Stomach (tissue), 9 donors: ENCODE data around the gene PPP1R3G. TPM values are rescaled to one million over a fixed set of nuclear protein-coding genes. Genes with fewer than 3 reads are reported as not detected.

Experiments used
- DNase-seq, 2 donors: peaks; one replicate each; pipeline versions ENCODE4 v3.0.0 to v3.0.0-alpha.2; 2013 to 2019
- H3K27ac ChIP-seq, 5 donors: fragments of 200-600 bp in 4 of 5; sonication (generic) in 4 of 5; one replicate each; pipeline ENCODE4 v1.5.1; 2013 to 2019; ENCODE audit warnings: mild to moderate bottlenecking in 1 of 5, moderate library complexity in 1 of 5
- H3K27me3 ChIP-seq, 3 donors: fragments of 200-600 bp; sonication (generic); one replicate each; pipeline ENCODE4 v1.5.1; 2017 to 2019; ENCODE audit warnings: mixed run types in 1 of 3
- H3K36me3 ChIP-seq, 4 donors: fragments of 200-600 bp; sonication (generic); 1 replicate in 3 of 4; 2 replicates in 1 of 4; pipeline ENCODE4 v1.5.1; 2016 to 2019
- H3K4me1 ChIP-seq, 4 donors: fragments of 200-600 bp; sonication (generic); one replicate each; pipeline ENCODE4 v1.5.1; 2016 to 2019
- H3K4me3 ChIP-seq, 4 donors: fragments of 200-600 bp; sonication (generic) in 3 of 4; one replicate each; pipeline ENCODE4 v1.5.1; 2016 to 2019; ENCODE audit warnings: mild to moderate bottlenecking in 1 of 4
- H3K9me3 ChIP-seq, 4 donors: fragments of 200-600 bp; sonication (generic); one replicate each; pipeline ENCODE4 v1.5.1; 2016 to 2019
- EP300 ChIP-seq: sonication (generic); formaldehyde crosslinking; IDR thresholded peaks from one replicate; pipeline ENCODE4 v1.6.1; 2017; ENCODE audit warnings: antibody characterized with exemption
- POLR2A ChIP-seq, 4 donors: fragments of 450-650 bp; IDR thresholded peaks; one replicate each; pipeline ENCODE4 v1.6.1; 2016; ENCODE audit warnings: antibody characterized with exemption in 4 of 4, control low read depth in 2 of 4, mild to moderate bottlenecking in 1 of 4, moderate library complexity in 1 of 4
- POLR2AphosphoS5 ChIP-seq, 3 donors: sonication (generic); formaldehyde crosslinking; IDR thresholded peaks; one replicate each; pipeline ENCODE4 v1.6.1; 2016; ENCODE audit warnings: antibody characterized with exemption in 3 of 3
- WGBS, 5 donors: extraction: QIAGEN DNeasy Blood & Tissue Kit in 3 of 5; methylation state at CpG; one replicate each; pipeline versions ENCODE4 v1.1.5 to v1.1.7; 2013 to 2018; 5-methylcytosine and 5-hydroxymethylcytosine counted together
- intact Hi-C: fragments of 100-400 bp; cut with DNase I; formaldehyde crosslinking; loops from one replicate; pipeline ENCODE4 v1.15.1; 2023; ENCODE audit warnings: low total_unique reads
- polyA plus RNA-seq, 3 donors: library from polyadenylated mRNA; stranded (reverse); fragments of 200-250 nt; gene quantifications; one replicate each; pipeline ENCODE4 v1.2.3, GENCODE V29; 2013
- total RNA-seq, 5 donors: library from RNA; depleted of rRNA; stranded (reverse); fragments of >200 nt; gene quantifications; one replicate each; pipeline versions ENCODE4 v1.1.0 to v1.2.3, GENCODE V29; 2014 to 2016
- TF ChIP-seq, protein P1 (sequence below), 7 experiments: fragments of 450-650 bp in 4 of 7; fragments of 200-600 bp in 3 of 7; sonication (generic) in 3 of 7; IDR thresholded peaks; one replicate each; pipeline ENCODE4 v1.5.1; 2016 to 2019; ENCODE audit warnings: antibody characterized with exemption in 7 of 7, control low read depth in 2 of 7, mild to moderate bottlenecking in 1 of 7
- donor health status: healthy with polysubstance abuse.
- donor health status: Bipolar disorder and iron deficiency.
- donor health status: healthy.

The PPP1R3G gene
- total and polyA plus RNA-seq, 8 donors = 0.12 to 1.3 (median 0.61) TPM; not detected in 2

DNA sequence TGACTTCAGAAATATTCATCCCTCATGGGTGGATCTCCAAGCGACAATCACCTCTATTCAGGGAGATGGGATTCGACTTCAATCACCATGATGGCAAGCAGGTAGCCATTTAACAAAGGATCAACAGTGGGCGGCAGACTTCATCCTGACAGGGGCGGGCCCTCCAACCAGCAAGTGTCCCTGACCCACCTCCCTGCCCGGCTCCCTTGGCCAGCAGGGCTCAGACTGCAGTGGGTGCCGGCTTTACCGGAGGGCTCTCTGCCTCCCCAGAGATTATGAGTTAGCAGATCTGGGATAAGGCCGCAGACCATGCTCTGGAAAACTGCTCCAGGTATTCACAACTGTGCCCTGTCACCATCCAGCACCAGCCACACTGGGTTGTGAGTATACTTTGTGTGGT is 39.4 kb downstream of the PPP1R3G start:
- Histone ChIP-seq H3K27ac (no peak overlapping the region), H3K9me3 (no peaks in the 10 kb centered on the region), H3K4me3 (no peak overlapping the region), H3K4me1 (no peaks in the 10 kb centered on the region), H3K27me3 (no peaks in the 10 kb centered on the region), H3K36me3 (no peaks in the 10 kb centered on the region)
- TF ChIP-seq, protein P1, sequence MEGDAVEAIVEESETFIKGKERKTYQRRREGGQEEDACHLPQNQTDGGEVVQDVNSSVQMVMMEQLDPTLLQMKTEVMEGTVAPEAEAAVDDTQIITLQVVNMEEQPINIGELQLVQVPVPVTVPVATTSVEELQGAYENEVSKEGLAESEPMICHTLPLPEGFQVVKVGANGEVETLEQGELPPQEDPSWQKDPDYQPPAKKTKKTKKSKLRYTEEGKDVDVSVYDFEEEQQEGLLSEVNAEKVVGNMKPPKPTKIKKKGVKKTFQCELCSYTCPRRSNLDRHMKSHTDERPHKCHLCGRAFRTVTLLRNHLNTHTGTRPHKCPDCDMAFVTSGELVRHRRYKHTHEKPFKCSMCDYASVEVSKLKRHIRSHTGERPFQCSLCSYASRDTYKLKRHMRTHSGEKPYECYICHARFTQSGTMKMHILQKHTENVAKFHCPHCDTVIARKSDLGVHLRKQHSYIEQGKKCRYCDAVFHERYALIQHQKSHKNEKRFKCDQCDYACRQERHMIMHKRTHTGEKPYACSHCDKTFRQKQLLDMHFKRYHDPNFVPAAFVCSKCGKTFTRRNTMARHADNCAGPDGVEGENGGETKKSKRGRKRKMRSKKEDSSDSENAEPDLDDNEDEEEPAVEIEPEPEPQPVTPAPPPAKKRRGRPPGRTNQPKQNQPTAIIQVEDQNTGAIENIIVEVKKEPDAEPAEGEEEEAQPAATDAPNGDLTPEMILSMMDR (IDR thresholded peaks at IDR 0.05) = no peak
- TF ChIP-seq POLR2AphosphoS5 (IDR thresholded peaks at IDR 0.05) (no peak), POLR2A (IDR thresholded peaks at IDR 0.05) (no peak), EP300 (no peak)
- 93 to 99% (median 95%) methylated on average over 7 to 8 of the region's 8 CpGs for WGBS, 5 donors
- DNase-seq = no peak
- intact Hi-C loops = no loop called here

DNA sequence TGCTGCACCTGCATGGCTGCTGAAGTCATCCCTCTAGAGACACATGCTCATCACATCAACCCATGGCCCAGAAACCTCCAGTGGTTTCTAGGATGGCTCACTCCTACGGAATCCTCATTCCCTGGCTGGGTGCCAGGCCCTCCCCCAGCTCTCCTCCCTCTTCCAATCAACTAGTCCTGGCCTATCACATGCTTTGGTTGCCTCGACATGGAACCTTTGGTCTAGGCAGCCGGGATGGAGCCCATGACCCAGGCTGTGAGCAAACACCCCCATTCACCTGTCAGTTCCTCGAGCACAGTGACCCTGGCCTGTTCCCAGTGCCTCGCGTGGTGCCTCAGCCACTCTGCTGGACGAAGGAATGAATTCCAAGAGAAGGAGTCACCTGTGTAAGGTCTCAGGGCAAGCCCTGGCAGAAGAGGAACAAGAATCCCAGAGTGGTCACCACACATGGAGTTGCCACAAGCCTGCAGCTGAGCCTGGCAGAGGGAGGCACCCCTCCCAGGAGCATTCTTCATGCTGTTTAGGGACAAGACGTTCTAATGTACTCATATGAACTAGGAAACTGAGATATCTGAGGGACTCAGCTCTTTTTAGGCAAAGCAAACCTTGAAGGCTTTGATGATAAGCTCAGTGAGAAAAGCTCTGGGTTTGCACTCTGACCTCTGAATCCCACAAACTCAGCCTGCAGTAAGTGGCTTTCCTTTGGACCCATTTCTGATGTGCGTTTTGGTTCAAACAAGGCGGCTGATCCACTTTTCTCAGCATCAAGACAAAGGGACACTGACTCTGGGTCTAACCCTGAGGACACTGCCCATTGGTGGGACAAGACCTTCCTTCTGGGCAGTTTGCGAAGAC is 40.2 kb downstream of the PPP1R3G start:
- 81 to 87% (median 85%) methylated on average over 11 of the region's 11 CpGs for WGBS, 5 donors
- H3K4me1 ChIP-seq = no peaks in the 10 kb centered on the region
- TF ChIP-seq POLR2AphosphoS5 (IDR thresholded peaks at IDR 0.05) (no peak), POLR2A (IDR thresholded peaks at IDR 0.05) (no peak), EP300 (no peak)
- TF ChIP-seq, protein P1 (IDR thresholded peaks at IDR 0.05) = no peak
- no peak for DNase-seq
- no peak overlapping the region for H3K27ac ChIP-seq
- H3K36me3 ChIP-seq = no peaks in the 10 kb centered on the region
- H3K27me3 ChIP-seq = no peaks in the 10 kb centered on the region
- intact Hi-C loops = no loop called here
- no peak overlapping the region for H3K4me3 ChIP-seq
- H3K9me3 ChIP-seq = no peaks in the 10 kb centered on the region

DNA sequence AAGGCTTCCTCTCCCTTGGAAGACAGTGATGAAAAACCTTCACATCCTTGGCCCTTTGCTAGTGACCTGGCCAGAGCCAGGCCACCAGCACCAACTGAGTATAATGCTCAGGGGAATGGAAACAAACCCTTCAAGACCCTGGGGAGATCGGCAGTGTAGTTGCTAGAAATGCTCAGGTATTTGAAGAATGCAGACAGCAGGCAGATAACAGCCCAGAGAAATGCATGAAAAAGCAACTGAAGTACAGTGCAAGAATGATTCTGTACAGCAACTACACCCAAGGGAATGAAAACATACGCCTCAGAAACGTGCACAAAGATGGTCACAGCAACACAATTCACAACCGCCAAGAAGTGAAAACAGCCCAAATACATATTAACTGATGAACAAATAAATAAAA is 41.1 kb downstream of the PPP1R3G start:
- Histone ChIP-seq H3K4me3 (no peak overlapping the region), H3K4me1 (no peaks in the 10 kb centered on the region), H3K9me3 (no peaks in the 10 kb centered on the region), H3K27ac (no peak overlapping the region), H3K27me3 (no peaks in the 10 kb centered on the region), H3K36me3 (no peaks in the 10 kb centered on the region)
- intact Hi-C loops = no loop called here
- WGBS, 5 donors = 52 to 76% (median 58%) methylated on average over 4 of the region's 4 CpGs
- TF ChIP-seq POLR2A (IDR thresholded peaks at IDR 0.05) (no peak), POLR2AphosphoS5 (IDR thresholded peaks at IDR 0.05) (no peak), EP300 (no peak)
- TF ChIP-seq, protein P1 (IDR thresholded peaks at IDR 0.05) = no peak
- DNase-seq = no peak

DNA sequence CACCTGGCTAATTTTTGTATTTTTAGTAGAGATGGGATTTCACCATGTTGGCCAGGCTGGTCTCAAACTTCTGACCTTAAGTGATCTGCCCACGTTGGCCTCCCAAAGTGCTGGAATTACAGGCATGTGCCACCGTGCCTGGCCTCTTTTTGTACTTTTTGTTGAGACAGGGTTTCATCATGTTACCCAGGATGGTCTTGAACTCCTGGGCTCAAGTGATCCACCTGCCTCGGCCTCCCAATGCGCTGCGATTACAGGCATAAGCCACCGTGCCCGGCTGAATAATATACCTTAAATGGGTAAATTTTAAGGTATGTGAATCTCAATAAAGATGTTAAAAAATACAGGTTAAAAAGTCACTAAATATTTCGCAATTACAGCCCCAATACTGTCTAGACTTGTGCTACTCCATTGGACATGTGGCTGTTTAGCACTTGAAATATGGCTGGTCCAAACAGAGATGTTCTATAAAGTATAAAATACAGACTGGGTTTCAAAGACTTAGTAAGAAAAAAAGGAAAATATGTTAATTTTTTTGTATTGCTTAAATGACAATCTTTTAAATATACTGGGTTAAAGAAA is 42.1 kb downstream of the PPP1R3G start:
- H3K9me3 ChIP-seq = no peaks in the 10 kb centered on the region
- H3K4me3 ChIP-seq = no peak overlapping the region
- TF ChIP-seq POLR2A (IDR thresholded peaks at IDR 0.05) (no peak), POLR2AphosphoS5 (IDR thresholded peaks at IDR 0.05) (no peak), EP300 (no peak)
- TF ChIP-seq, protein P1 (IDR thresholded peaks at IDR 0.05) = no peak
- H3K27ac ChIP-seq = no peak overlapping the region
- intact Hi-C loops = no loop called here
- no peaks in the 10 kb centered on the region for H3K36me3 ChIP-seq
- WGBS, 5 donors = 82 to 91% (median 88%) methylated on average over 8 of the region's 8 CpGs
- H3K4me1 ChIP-seq = peaks cover 0 to 5% (median 1%) of the 10 kb centered on the region in 4 donors
- no peaks in the 10 kb centered on the region for H3K27me3 ChIP-seq
- DNase-seq = no peak
